MM.1S (cell line): ENCODE measurements around the gene GTF2A2.
"Not testable (repeated sequence)": the region's sequence is repeated elsewhere in the genome, so short reads cannot be mapped to it uniquely, and the experiment has no call there.

ENCODE experiments used
- DNase-seq: peaks from one replicate; pipeline ENCODE4 v3.0.0-alpha.2; 2015
- H2AFZ ChIP-seq: fragments of 300-600 bp; sonication (generic); 2 replicates; pipeline ENCODE4 v1.6.0; 2016; ENCODE audit warnings: antibody characterized with exemption, low read length
- H3F3A ChIP-seq: fragments of 300-600 bp; sonication (generic); 2 replicates; pipeline ENCODE4 v1.6.1; 2016; ENCODE audit warnings: mild to moderate bottlenecking, antibody characterized with exemption, low read length, moderate library complexity, mixed read lengths; ENCODE audit not compliant: insufficient read depth
- H3K27ac ChIP-seq: fragments of 300-600 bp; sonication (generic); 2 replicates; pipeline ENCODE4 v1.5.1; 2016; ENCODE audit warnings: mild to moderate bottlenecking, low read length
- H3K27me3 ChIP-seq: fragments of 300-600 bp; sonication (generic); replicated peaks from 2 replicates; pipeline ENCODE4 v1.6.0; 2016; ENCODE audit warnings: low read length; ENCODE audit not compliant: insufficient read depth
- H3K36me3 ChIP-seq: fragments of 300-600 bp; sonication (generic); replicated peaks from 2 replicates; pipeline ENCODE4 v1.6.1; 2016; ENCODE audit warnings: mild to moderate bottlenecking, low read length, mixed read lengths; ENCODE audit not compliant: insufficient read depth
- H3K4me1 ChIP-seq: fragments of 300-600 bp; sonication (generic); 2 replicates; pipeline ENCODE4 v1.6.1; 2016; ENCODE audit warnings: low read length, mixed read lengths
- H3K4me2 ChIP-seq: fragments of 300-600 bp; sonication (generic); 2 replicates; pipeline ENCODE4 v1.6.0; 2016; ENCODE audit warnings: low read depth, low read length
- H3K4me3 ChIP-seq: fragments of 300-600 bp; sonication (generic); 2 replicates; pipeline ENCODE4 v1.5.1; 2016; ENCODE audit warnings: low read length, mixed read lengths
- H3K79me2 ChIP-seq: fragments of 300-600 bp; sonication (generic); 2 replicates; pipeline ENCODE4 v1.6.1; 2016; ENCODE audit warnings: mixed run types, low read length, mixed read lengths
- H3K9ac ChIP-seq: fragments of 300-600 bp; sonication (generic); 2 replicates; pipeline ENCODE4 v1.6.1; 2016; ENCODE audit warnings: low read length, mixed read lengths
- H3K9me2 ChIP-seq: fragments of 300-600 bp; sonication (generic); replicated peaks from 2 replicates; pipeline ENCODE4 v1.6.1; 2016; ENCODE audit warnings: mild to moderate bottlenecking, low read length, mixed read lengths; ENCODE audit not compliant: insufficient read depth
- H3K9me3 ChIP-seq: fragments of 300-600 bp; sonication (generic); replicated peaks from 2 replicates; pipeline ENCODE4 v1.6.1; 2016; ENCODE audit warnings: mild to moderate bottlenecking, low read length, mixed read lengths; ENCODE audit not compliant: insufficient read depth
- H4K20me1 ChIP-seq: fragments of 300-600 bp; sonication (generic); 2 replicates; pipeline ENCODE4 v1.6.1; 2016; ENCODE audit warnings: mild to moderate bottlenecking, low read length, moderate library complexity, mixed read lengths; ENCODE audit not compliant: insufficient read depth
- CTCF ChIP-seq: fragments of 300-600 bp; sonication (generic); IDR thresholded peaks from 2 replicates; pipeline ENCODE4 v1.5.1; 2016; ENCODE audit warnings: antibody characterized with exemption, low read length, mixed read lengths
- EZH2 ChIP-seq: fragments of 300-600 bp; sonication (generic); optimal IDR thresholded peaks from 2 replicates; pipeline ENCODE3; 2017; ENCODE audit warnings: low read depth, mild to moderate bottlenecking, antibody characterized with exemption, low read length, mixed read lengths
- EZH2phosphoT487 ChIP-seq: fragments of 300-600 bp; sonication (generic); IDR thresholded peaks from 2 replicates; pipeline ENCODE4 v1.6.1; 2018; ENCODE audit warnings: antibody characterized with exemption, low read length

GTF2A2 gene

GRCh38 chr15:59637507-59637906 lies 19.8 kb downstream of the GTF2A2 start:
- H3K36me3 ChIP-seq, H3K27me3 ChIP-seq, H4K20me1 ChIP-seq, H3K9me2 ChIP-seq, H2AFZ ChIP-seq, DNase-seq, H3K79me2 ChIP-seq, H3K4me2 ChIP-seq, H3K4me3 ChIP-seq, H3K27ac ChIP-seq, H3K9ac ChIP-seq, H3F3A ChIP-seq, H3K9me3 ChIP-seq, H3K4me1 ChIP-seq: not testable (repeated sequence)
- peak; percentile 7; the same call in 1 of the 2 replicates for TF ChIP-seq CTCF

GRCh38 chr15:59636184-59636583 lies 21.1 kb downstream of the GTF2A2 start:
- Histone ChIP-seq H3K9ac (no peak overlapping the region), H2AFZ (no peak overlapping the region), H3F3A (no peaks in the 10 kb centered on the region), H3K4me3 (no peak overlapping the region), H3K4me1 (no peaks in the 10 kb centered on the region), H3K9me3 (no peaks in the 10 kb centered on the region), H4K20me1 (no peaks in the 10 kb centered on the region), H3K27me3 (no peaks in the 10 kb centered on the region), H3K36me3 (no peaks in the 10 kb centered on the region), H3K4me2 (no peak overlapping the region), H3K27ac (no peak overlapping the region), H3K9me2 (no peaks in the 10 kb centered on the region), H3K79me2 (no peaks in the 10 kb centered on the region)
- DNase-seq = no peak
- TF ChIP-seq CTCF (no peak), EZH2 (no peak), EZH2phosphoT487 (no peak)

GRCh38 chr15:59632714-59633113 lies 24.6 kb downstream of the GTF2A2 start:
- TF ChIP-seq EZH2phosphoT487 (no peak), EZH2 (no peak), CTCF (peak; percentile 14; the same call in 1 of the 2 replicates)
- Histone ChIP-seq H3K4me1 (no peaks in the 10 kb centered on the region), H2AFZ (no peak overlapping the region), H3F3A (no peaks in the 10 kb centered on the region), H3K4me3 (no peak overlapping the region), H3K9me3 (no peaks in the 10 kb centered on the region), H4K20me1 (no peaks in the 10 kb centered on the region), H3K9me2 (no peaks in the 10 kb centered on the region), H3K4me2 (no peak overlapping the region), H3K27me3 (no peaks in the 10 kb centered on the region), H3K36me3 (no peaks in the 10 kb centered on the region), H3K27ac (no peak overlapping the region), H3K9ac (no peak overlapping the region), H3K79me2 (no peaks in the 10 kb centered on the region)
- no peak for DNase-seq
